GM11168 (cell line): ENCODE measurements around the gene RFTN1.

ENCODE experiments used
- in situ Hi-C: fragments of 300-500 bp; cut with MboI; formaldehyde crosslinking; loops from one replicate; pipeline ENCODE4 v1.12.0; 2022; ENCODE audit warnings: low sequenced_read_pairs; ENCODE audit not compliant: unreplicated experiment

RFTN1 gene

GRCh38 chr3:16533928-16534574 lies 20.6 kb upstream of the RFTN1 start:
- in situ Hi-C loops, result no loop called here

- in situ Hi-C loops, result no loop called here
These were observed 15.8 kb upstream of the RFTN1 start for GRCh38 chr3:16529264-16529663.

- in situ Hi-C loops, result no loop called here
These were observed 15.1 kb upstream of the RFTN1 start for GRCh38 chr3:16528581-16528993.

- in situ Hi-C loops, result no loop called here
These were observed 14.6 kb upstream of the RFTN1 start for GRCh38 chr3:16528106-16528505.

GRCh38 chr3:16524196-16524595 lies 10.7 kb upstream of the RFTN1 start:
- in situ Hi-C loops, result no loop called here

- in situ Hi-C loops, result no loop called here
These were observed 10.3 kb upstream of the RFTN1 start for GRCh38 chr3:16523778-16524177.

GRCh38 chr3:16522834-16523233 lies 9.3 kb upstream of the RFTN1 start:
- in situ Hi-C loops, result no loop called here

- in situ Hi-C loops, result no loop called here
These were observed 7.7 kb upstream of the RFTN1 start for GRCh38 chr3:16520970-16521881.

- in situ Hi-C loops, result no loop called here
These were observed 6.9 kb upstream of the RFTN1 start for GRCh38 chr3:16520241-16520969.

- in situ Hi-C loops, result no loop called here
These were observed 3.4 kb upstream of the RFTN1 start for GRCh38 chr3:16516695-16517481.

- in situ Hi-C loops, result no loop called here
These were observed 2.5 kb upstream of the RFTN1 start for GRCh38 chr3:16515885-16516420.

- in situ Hi-C loops, result no loop called here
These were observed 1.4 kb upstream of the RFTN1 start for GRCh38 chr3:16514755-16515353.

- in situ Hi-C loops, result no loop called here
These were observed 662 bp upstream of the RFTN1 start for GRCh38 chr3:16514021-16514700.

- in situ Hi-C loops, result no loop called here
These were observed 911 bp downstream of the RFTN1 start for GRCh38 chr3:16512435-16513140.

- in situ Hi-C loops, result no loop called here
These were observed 1.6 kb downstream of the RFTN1 start for GRCh38 chr3:16511681-16512434.

GRCh38 chr3:16510620-16511319 lies 2.7 kb downstream of the RFTN1 start:
- in situ Hi-C loops, result no loop called here
